Keratinocyte (primary cell): ENCODE measurements around the gene USP13. TPM values are rescaled to one million over a fixed set of nuclear protein-coding genes. Genes with fewer than 3 reads are reported as not detected.

ENCODE experiments used
- DNase-seq: peaks from one replicate; pipeline ENCODE4 v3.0.0-alpha.2; 2011; ENCODE audit warnings: low read depth, missing footprints, low spot score
- FAIRE-seq: peaks from 2 replicates; lab custom pipeline; 2011; peaks lifted over from hg19 to GRCh38; lab: Jason Lieb, UNC
- H2AFZ ChIP-seq: 2 replicates; pipeline ENCODE4 v1.6.0; 2012; ENCODE audit warnings: low read length, control low read depth, inconsistent platforms; ENCODE audit not compliant: control insufficient read depth
- H3K27ac ChIP-seq: 2 replicates; pipeline ENCODE4 v1.5.1; 2011; ENCODE audit warnings: low read length; ENCODE audit not compliant: control insufficient read depth, insufficient read depth
- H3K27me3 ChIP-seq: 3 replicates; pipeline ENCODE4 v1.6.0; 2011; ENCODE audit warnings: low read length; ENCODE audit not compliant: control insufficient read depth, insufficient read depth; ENCODE audit errors: extremely low read depth
- H3K36me3 ChIP-seq, 2 experiments: 2 replicates in 1 of 2; 3 replicates in 1 of 2; pipeline ENCODE4 v1.5.1; 2011; ENCODE audit warnings: low read length in 2 of 2, mild to moderate bottlenecking in 1 of 2; ENCODE audit not compliant: control insufficient read depth in 2 of 2, insufficient read depth in 2 of 2; ENCODE audit errors: extremely low read depth in 1 of 2
- H3K4me1 ChIP-seq: 3 replicates; pipeline ENCODE4 v1.5.1; 2011; ENCODE audit warnings: low read length; ENCODE audit not compliant: control insufficient read depth, insufficient read depth; ENCODE audit errors: extremely low read depth
- H3K4me2 ChIP-seq: 3 replicates; pipeline ENCODE4 v1.6.0; 2011; ENCODE audit warnings: low read depth, low read length; ENCODE audit not compliant: control insufficient read depth, insufficient read depth; ENCODE audit errors: extremely low read depth
- H3K4me3 ChIP-seq, 3 experiments: fragments of 200-600 bp in 1 of 3; sonication (generic) in 1 of 3; 2 replicates in 2 of 3; 3 replicates in 1 of 3; pipeline ENCODE4 v1.5.1; 2011 to 2016; ENCODE audit warnings: low read length in 3 of 3, mild to moderate bottlenecking in 3 of 3, control low read depth in 2 of 3, inconsistent platforms in 1 of 3, low read depth in 1 of 3, mixed read lengths in 1 of 3, mixed run types in 1 of 3, moderate library complexity in 1 of 3; ENCODE audit not compliant: control insufficient read depth in 2 of 3, insufficient read depth in 2 of 3; ENCODE audit errors: extremely low read depth in 1 of 3
- H3K79me2 ChIP-seq: 2 replicates; pipeline ENCODE4 v1.6.0; 2012; ENCODE audit warnings: low read length; ENCODE audit not compliant: control insufficient read depth, insufficient read depth
- H3K9ac ChIP-seq: 3 replicates; pipeline ENCODE4 v1.6.0; 2011; ENCODE audit warnings: low read length; ENCODE audit not compliant: control insufficient read depth, insufficient read depth; ENCODE audit errors: extremely low read depth
- H3K9me1 ChIP-seq: 3 replicates; pipeline ENCODE4 v1.6.0; 2011; ENCODE audit warnings: low read length; ENCODE audit not compliant: control insufficient read depth, insufficient read depth; ENCODE audit errors: extremely low read depth
- H3K9me3 ChIP-seq: 2 replicates; pipeline ENCODE4 v1.5.1; 2012; ENCODE audit warnings: low read depth, low read length; ENCODE audit not compliant: control insufficient read depth
- H4K20me1 ChIP-seq: 3 replicates; pipeline ENCODE4 v1.6.0; 2011; ENCODE audit warnings: low read length; ENCODE audit not compliant: control insufficient read depth, insufficient read depth; ENCODE audit errors: extremely low read depth
- EZH2 ChIP-seq: IDR thresholded peaks from one replicate; pipeline ENCODE4 v1.6.1; 2012; ENCODE audit warnings: inconsistent platforms, mild to moderate bottlenecking, low read length, moderate library complexity
- dilution Hi-C: fragments of 300-500 bp; cut with MboI; formaldehyde crosslinking; loops from one replicate; pipeline ENCODE4 v1.7.0; 2020; ENCODE audit warnings: low sequenced_read_pairs; ENCODE audit not compliant: extremely low pct_ligation_motif_present
- polyA plus RNA-seq, 5 experiments: library from polyadenylated mRNA; depleted of rRNA in 3 of 5; stranded (reverse) in 3 of 5; stranded (forward) in 1 of 5; unstranded in 1 of 5; fragments of >200 nt; gene quantifications; 1 replicate in 1 of 5; 2 replicates in 3 of 5; 3 replicates in 1 of 5; pipeline versions ENCODE4 v1.2.1 to v1.2.3, GENCODE V29; 2011 to 2012; ENCODE audit warnings: missing spikeins in 2 of 5, low read depth in 1 of 5, low replicate concordance in 1 of 5
- TF ChIP-seq, protein P1 (sequence below), 3 experiments: IDR thresholded peaks in 1 of 3; conservative IDR thresholded peaks in 1 of 3; optimal IDR thresholded peaks in 1 of 3; 2 replicates in 2 of 3; 3 replicates in 1 of 3; pipeline versions ENCODE3 to v1.5.1; 2011; ENCODE audit warnings: low read length in 3 of 3, mild to moderate bottlenecking in 3 of 3, moderate library complexity in 2 of 3, control low read depth in 1 of 3, inconsistent platforms in 1 of 3; ENCODE audit not compliant: insufficient read depth in 2 of 3; ENCODE audit errors: extremely low read depth in 1 of 3

Gene USP13
- polyA plus RNA-seq, 1 donor (not counting 4 experiments of a cell fraction or from before 2014, with no cell fraction given) = 3.3 TPM

GRCh38 chr3:179624451-179624850 is 28.4 kb upstream of the USP13 start:
- dilution Hi-C loops = no loop called here
- Histone ChIP-seq H3K27ac (no peak overlapping the region), H3K4me2 (no peak overlapping the region), H3K9me3 (no peaks in the 10 kb centered on the region), H3K4me3 (no peak overlapping the region), H3K27me3 (no peaks in the 10 kb centered on the region), H3K79me2 (no peaks in the 10 kb centered on the region), H3K9me1 (no peaks in the 10 kb centered on the region), H4K20me1 (no peaks in the 10 kb centered on the region), H3K9ac (no peak overlapping the region), H3K4me1 (no peaks in the 10 kb centered on the region), H2AFZ (no peak overlapping the region), H3K36me3 (peaks cover 4 to 10% of the 10 kb centered on the region in 2 experiments)
- TF ChIP-seq, protein P1, sequence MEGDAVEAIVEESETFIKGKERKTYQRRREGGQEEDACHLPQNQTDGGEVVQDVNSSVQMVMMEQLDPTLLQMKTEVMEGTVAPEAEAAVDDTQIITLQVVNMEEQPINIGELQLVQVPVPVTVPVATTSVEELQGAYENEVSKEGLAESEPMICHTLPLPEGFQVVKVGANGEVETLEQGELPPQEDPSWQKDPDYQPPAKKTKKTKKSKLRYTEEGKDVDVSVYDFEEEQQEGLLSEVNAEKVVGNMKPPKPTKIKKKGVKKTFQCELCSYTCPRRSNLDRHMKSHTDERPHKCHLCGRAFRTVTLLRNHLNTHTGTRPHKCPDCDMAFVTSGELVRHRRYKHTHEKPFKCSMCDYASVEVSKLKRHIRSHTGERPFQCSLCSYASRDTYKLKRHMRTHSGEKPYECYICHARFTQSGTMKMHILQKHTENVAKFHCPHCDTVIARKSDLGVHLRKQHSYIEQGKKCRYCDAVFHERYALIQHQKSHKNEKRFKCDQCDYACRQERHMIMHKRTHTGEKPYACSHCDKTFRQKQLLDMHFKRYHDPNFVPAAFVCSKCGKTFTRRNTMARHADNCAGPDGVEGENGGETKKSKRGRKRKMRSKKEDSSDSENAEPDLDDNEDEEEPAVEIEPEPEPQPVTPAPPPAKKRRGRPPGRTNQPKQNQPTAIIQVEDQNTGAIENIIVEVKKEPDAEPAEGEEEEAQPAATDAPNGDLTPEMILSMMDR (optimal IDR thresholded peaks at IDR 0.05 in 1 of 3, IDR thresholded peaks at IDR 0.05 in 1 of 3, conservative IDR thresholded peaks at IDR 0.05 in 1 of 3; ENCODE audit: extremely low read depth in 1 of 3, insufficient read depth in 2 of 3, low read length in 3 of 3) = no peak
- TF ChIP-seq EZH2 = no peak
- DNase-seq (no peak), FAIRE-seq (no peak)

DNA sequence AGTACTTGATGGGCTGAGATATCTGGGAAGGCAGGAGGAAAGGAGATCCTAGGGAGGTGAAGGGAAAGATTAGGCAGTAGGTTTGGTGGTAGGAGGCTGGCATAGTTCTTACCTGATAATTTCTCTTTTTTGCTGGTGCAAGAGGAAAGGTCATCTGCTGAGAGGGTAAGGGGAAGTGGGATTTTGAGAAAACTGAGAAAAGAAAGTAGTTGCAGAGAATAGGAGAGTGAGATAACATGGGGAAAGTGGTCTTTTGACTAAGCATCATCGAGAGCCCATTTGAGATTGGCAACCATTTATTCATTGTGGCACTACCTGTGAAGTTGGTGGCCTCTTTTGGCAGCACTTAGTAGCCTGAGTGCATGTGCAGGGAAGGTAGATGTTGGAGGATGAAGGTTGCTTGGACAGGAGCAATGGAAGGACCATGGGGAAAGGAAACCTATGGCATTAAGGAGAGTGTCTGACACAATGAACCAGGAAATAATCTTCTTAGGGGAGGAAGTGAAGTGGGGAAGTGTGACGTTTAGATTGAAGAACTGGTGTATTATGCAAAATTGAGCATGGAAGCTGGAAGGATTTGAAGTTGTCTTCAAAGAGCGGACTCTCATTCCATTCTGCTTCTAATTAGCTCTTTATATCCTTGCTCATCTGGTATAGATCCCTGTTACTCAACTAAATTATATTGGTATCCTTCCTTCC is 21.9 kb upstream of the USP13 start:
- Histone ChIP-seq H3K4me2 (no peak overlapping the region), H3K9ac (no peak overlapping the region), H3K4me3 (no peak overlapping the region), H3K79me2 (no peaks in the 10 kb centered on the region), H3K27me3 (no peaks in the 10 kb centered on the region), H3K27ac (no peak overlapping the region), H2AFZ (no peak overlapping the region), H3K36me3 (peaks cover 0 to under 1% of the 10 kb centered on the region in 2 experiments), H3K9me3 (no peaks in the 10 kb centered on the region), H3K9me1 (no peaks in the 10 kb centered on the region), H4K20me1 (no peaks in the 10 kb centered on the region), H3K4me1 (no peaks in the 10 kb centered on the region)
- no peak for FAIRE-seq
- DNase-seq = no peak
- dilution Hi-C loops = no loop called here
- TF ChIP-seq EZH2 = no peak
- TF ChIP-seq, protein P1 (optimal IDR thresholded peaks at IDR 0.05 in 1 of 3, IDR thresholded peaks at IDR 0.05 in 1 of 3, conservative IDR thresholded peaks at IDR 0.05 in 1 of 3; ENCODE audit: extremely low read depth in 1 of 3, insufficient read depth in 2 of 3, low read length in 3 of 3) = no peak
